ENCODE results near the gene ST6GALNAC4.

GRCh38 chr9:127915801-127916719 is 781 bp downstream of the ST6GALNAC4 start:
- TF ChIP-seq CTCF (IDR thresholded peaks at IDR 0.05): no peak
- TF ChIP-seq EP300 (IDR thresholded peaks at IDR 0.05): peak; percentile 5
- no peak for TF ChIP-seq POLR2A (IDR thresholded peaks at IDR 0.05; ENCODE audit: low read depth)
- TF ChIP-seq POLR2AphosphoS5 (IDR thresholded peaks at IDR 0.05): no peak

All from esophagus muscularis mucosa (tissue), 4 donors.